ENCODE results near the gene GLIPR1L1.

DNA sequence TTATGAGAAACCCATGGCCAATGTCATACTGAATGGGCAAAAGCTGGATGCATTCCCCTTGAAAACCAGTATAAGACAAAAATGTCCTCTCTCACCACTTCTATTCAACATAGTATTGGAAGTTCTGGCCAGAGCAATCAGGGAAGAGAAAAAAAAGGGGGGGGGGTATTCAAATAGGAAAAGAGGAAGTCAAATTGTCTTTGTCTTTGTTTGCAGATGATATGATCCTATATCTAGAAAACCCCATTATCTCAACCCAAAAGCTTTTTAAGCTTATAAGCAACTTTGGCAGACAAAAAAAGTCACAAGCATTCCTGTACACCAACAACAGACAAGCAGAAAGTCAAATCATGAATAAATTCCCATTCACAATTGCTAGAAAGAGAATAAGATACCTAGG lies 19.5 kb downstream of the GLIPR1L1 start:
- TF ChIP-seq CTCF (IDR thresholded peaks at IDR 0.05) (no peak), POLR2A (IDR thresholded peaks at IDR 0.05) (no peak)
